OCI-LY1 (cell line): ENCODE results near the gene RSPH9.

Experiments used
- H2AFZ ChIP-seq: fragments of 200-600 bp; sonication (generic), shearing (Covaris generic); 2 replicates; pipeline ENCODE4 v1.6.0; 2014; ENCODE audit warnings: antibody characterized with exemption, mild to moderate bottlenecking, low read length
- H3F3A ChIP-seq: fragments of 200-600 bp; sonication (generic), shearing (Covaris generic); 2 replicates; pipeline ENCODE4 v1.6.0; 2014; ENCODE audit warnings: mild to moderate bottlenecking, antibody characterized with exemption, low read length, moderate library complexity; ENCODE audit not compliant: insufficient read depth
- H3K27ac ChIP-seq: fragments of 200-600 bp; sonication (generic); 2 replicates; pipeline ENCODE4 v1.5.1; 2014; ENCODE audit warnings: low read length, mixed run types, mild to moderate bottlenecking, low read depth; ENCODE audit not compliant: poor library complexity, severe bottlenecking
- H3K27me3 ChIP-seq: fragments of 200-600 bp; sonication (generic); 2 replicates; pipeline ENCODE4 v1.6.0; 2014; ENCODE audit warnings: antibody characterized with exemption, mild to moderate bottlenecking, low read length, moderate library complexity; ENCODE audit not compliant: insufficient read depth
- H3K36me3 ChIP-seq: fragments of 200-600 bp; sonication (generic); 2 replicates; pipeline ENCODE4 v1.6.1; 2014; ENCODE audit warnings: mild to moderate bottlenecking, antibody characterized with exemption, low read length, moderate library complexity, mixed read lengths; ENCODE audit not compliant: insufficient read depth
- H3K4me1 ChIP-seq: fragments of 200-600 bp; sonication (generic); 2 replicates; pipeline ENCODE4 v1.5.1; 2014; ENCODE audit warnings: mild to moderate bottlenecking, low read length, moderate library complexity; ENCODE audit not compliant: insufficient read depth, severe bottlenecking
- H3K4me2 ChIP-seq: fragments of 200-600 bp; sonication (generic), shearing (Covaris generic); 2 replicates; pipeline ENCODE4 v1.6.1; 2014; ENCODE audit warnings: low read length
- H3K4me3 ChIP-seq: fragments of 200-600 bp; sonication (generic); 2 replicates; pipeline ENCODE4 v1.5.1; 2014; ENCODE audit warnings: low read length, low read depth, mild to moderate bottlenecking, mixed read lengths; ENCODE audit not compliant: poor library complexity, severe bottlenecking
- H3K79me2 ChIP-seq: fragments of 200-600 bp; shearing (Covaris generic); 2 replicates; pipeline ENCODE4 v1.6.1; 2016; ENCODE audit warnings: mixed run types, low read length, mixed read lengths; ENCODE audit not compliant: insufficient read depth
- H3K9ac ChIP-seq: fragments of 200-600 bp; sonication (generic), shearing (Covaris generic); 2 replicates; pipeline ENCODE4 v1.6.1; 2014; ENCODE audit warnings: mild to moderate bottlenecking, low read length, mixed read lengths
- H3K9me2 ChIP-seq: fragments of 200-600 bp; sonication (generic), shearing (Covaris generic); 2 replicates; pipeline ENCODE4 v1.6.1; 2014; ENCODE audit warnings: low read depth, mild to moderate bottlenecking, low read length, mixed read lengths
- H3K9me3 ChIP-seq: fragments of 200-600 bp; shearing (Covaris generic); 2 replicates; pipeline ENCODE4 v1.6.1; 2014; ENCODE audit warnings: low read length, mixed read lengths
- H4K20me1 ChIP-seq: fragments of 200-600 bp; sonication (generic), shearing (Covaris generic); 2 replicates; pipeline ENCODE4 v1.6.0; 2016; ENCODE audit warnings: mild to moderate bottlenecking, low read length; ENCODE audit not compliant: insufficient read depth
- EZH2 ChIP-seq: fragments of 200-600 bp; sonication (generic), shearing (Covaris generic); IDR thresholded peaks from 2 replicates; pipeline ENCODE4 v1.8.0; 2017; ENCODE audit warnings: borderline replicate concordance, mixed run types, mild to moderate bottlenecking, antibody characterized with exemption, low read length, moderate library complexity, mixed read lengths
- TF ChIP-seq, protein P1 (sequence below): fragments of 200-600 bp; sonication (generic), shearing (Covaris generic); IDR thresholded peaks from 2 replicates; pipeline ENCODE4 v1.5.1; 2017; ENCODE audit warnings: mild to moderate bottlenecking, antibody characterized with exemption, low read length, moderate library complexity, mixed read lengths

The RSPH9 gene

GRCh38 chr6:43719511-43719910 is 74.7 kb downstream of the RSPH9 start:
- Histone ChIP-seq H4K20me1 (no peaks in the 10 kb centered on the region), H3K4me2 (no peak overlapping the region), H3K9me3 (no peaks in the 10 kb centered on the region), H3K4me3 (no peak overlapping the region), H3K9me2 (no peaks in the 10 kb centered on the region), H3K4me1 (peaks cover 25% of the 10 kb centered on the region), H3K27ac (no peak overlapping the region), H3K79me2 (no peaks in the 10 kb centered on the region), H2AFZ (no peak overlapping the region), H3K36me3 (no peaks in the 10 kb centered on the region), H3K9ac (no peak overlapping the region), H3F3A (no peaks in the 10 kb centered on the region), H3K27me3 (no peaks in the 10 kb centered on the region; the same call in 1 of the 2 replicates)
- TF ChIP-seq, protein P1, sequence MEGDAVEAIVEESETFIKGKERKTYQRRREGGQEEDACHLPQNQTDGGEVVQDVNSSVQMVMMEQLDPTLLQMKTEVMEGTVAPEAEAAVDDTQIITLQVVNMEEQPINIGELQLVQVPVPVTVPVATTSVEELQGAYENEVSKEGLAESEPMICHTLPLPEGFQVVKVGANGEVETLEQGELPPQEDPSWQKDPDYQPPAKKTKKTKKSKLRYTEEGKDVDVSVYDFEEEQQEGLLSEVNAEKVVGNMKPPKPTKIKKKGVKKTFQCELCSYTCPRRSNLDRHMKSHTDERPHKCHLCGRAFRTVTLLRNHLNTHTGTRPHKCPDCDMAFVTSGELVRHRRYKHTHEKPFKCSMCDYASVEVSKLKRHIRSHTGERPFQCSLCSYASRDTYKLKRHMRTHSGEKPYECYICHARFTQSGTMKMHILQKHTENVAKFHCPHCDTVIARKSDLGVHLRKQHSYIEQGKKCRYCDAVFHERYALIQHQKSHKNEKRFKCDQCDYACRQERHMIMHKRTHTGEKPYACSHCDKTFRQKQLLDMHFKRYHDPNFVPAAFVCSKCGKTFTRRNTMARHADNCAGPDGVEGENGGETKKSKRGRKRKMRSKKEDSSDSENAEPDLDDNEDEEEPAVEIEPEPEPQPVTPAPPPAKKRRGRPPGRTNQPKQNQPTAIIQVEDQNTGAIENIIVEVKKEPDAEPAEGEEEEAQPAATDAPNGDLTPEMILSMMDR = no peak
- no peak for TF ChIP-seq EZH2

DNA sequence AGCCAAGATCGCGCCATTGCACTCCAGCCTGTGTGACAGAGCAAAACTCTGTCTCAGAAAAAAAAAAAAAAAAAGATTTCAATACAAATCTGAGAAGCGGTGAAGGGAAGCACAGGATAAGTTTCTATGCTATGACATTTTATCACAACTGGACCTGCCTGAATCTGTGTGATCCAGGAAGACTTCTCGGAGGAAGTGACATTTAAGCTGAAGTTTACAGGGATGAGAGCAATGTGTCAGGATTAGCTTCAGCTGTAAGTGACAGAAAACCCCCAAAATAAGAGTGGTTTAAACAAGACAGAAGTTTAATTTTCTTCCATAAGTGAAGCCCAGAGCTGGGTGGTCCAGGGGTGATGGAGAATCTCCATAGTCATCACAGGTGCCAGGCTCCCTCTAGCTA is 76.2 kb downstream of the RSPH9 start:
- Histone ChIP-seq H4K20me1 (no peaks in the 10 kb centered on the region), H3K79me2 (no peaks in the 10 kb centered on the region), H3K4me3 (no peak overlapping the region), H3K9ac (no peak overlapping the region), H2AFZ (no peak overlapping the region), H3K27ac (no peak overlapping the region), H3F3A (no peaks in the 10 kb centered on the region), H3K4me2 (no peak overlapping the region), H3K36me3 (no peaks in the 10 kb centered on the region), H3K4me1 (peaks cover 23% of the 10 kb centered on the region), H3K27me3 (no peaks in the 10 kb centered on the region; the same call in 1 of the 2 replicates), H3K9me2 (no peaks in the 10 kb centered on the region), H3K9me3 (no peaks in the 10 kb centered on the region)
- TF ChIP-seq, protein P1 = no peak
- TF ChIP-seq EZH2 = no peak
